Lung (tissue), 12 donors: ENCODE data around the gene C9. TPM values are rescaled to one million over a fixed set of nuclear protein-coding genes. Genes with fewer than 3 reads are reported as not detected.
A peak's percentile ranks its signal among the peaks of the same experiment; 100 is the strongest.

Source experiments
- ATAC-seq: fragments of 200-7000 bp; cut with Tn5 transposase; one replicate; pipeline ENCODE4 v1.9.1; 2020; ENCODE audit warnings: moderate number of reproducible peaks; ENCODE audit not compliant: insufficient read depth, low FRiP score
- DNase-seq, 3 donors: peaks; one replicate each; pipeline ENCODE4 v3.0.0-alpha.2; 2013 to 2017
- H3K27ac ChIP-seq, 2 donors: one replicate each; pipeline ENCODE4 v1.5.1; 2013; ENCODE audit warnings: mild to moderate bottlenecking in 2 of 2, moderate library complexity in 2 of 2, control low read depth in 1 of 2, inconsistent platforms in 1 of 2, low read depth in 1 of 2, low read length in 1 of 2
- H3K27me3 ChIP-seq, 3 donors: one replicate each; pipeline ENCODE4 v1.5.1; 2013; ENCODE audit warnings: low read length in 2 of 3; ENCODE audit not compliant: control insufficient read depth in 3 of 3, insufficient read depth in 3 of 3
- H3K36me3 ChIP-seq, 4 donors: one replicate each; pipeline ENCODE4 v1.5.1; 2013; ENCODE audit warnings: low read length in 4 of 4, mild to moderate bottlenecking in 1 of 4, moderate library complexity in 1 of 4; ENCODE audit not compliant: control insufficient read depth in 4 of 4, insufficient read depth in 4 of 4
- H3K4me1 ChIP-seq, 5 donors: one replicate each; pipeline ENCODE4 v1.5.1; 2013; ENCODE audit warnings: low read length in 5 of 5, mild to moderate bottlenecking in 2 of 5, moderate library complexity in 1 of 5; ENCODE audit not compliant: control insufficient read depth in 5 of 5, insufficient read depth in 5 of 5
- H3K4me3 ChIP-seq: one replicate; pipeline ENCODE4 v1.5.1; 2013; ENCODE audit warnings: mild to moderate bottlenecking, control low read depth, moderate library complexity
- H3K9ac ChIP-seq, 2 donors: one replicate each; pipeline ENCODE4 v1.5.1; 2013; ENCODE audit warnings: low read length in 2 of 2, control low read depth in 1 of 2; ENCODE audit not compliant: insufficient read depth in 1 of 2
- H3K9me3 ChIP-seq, 4 donors: one replicate each; pipeline ENCODE4 v1.5.1; 2013; ENCODE audit warnings: low read length in 3 of 4, mild to moderate bottlenecking in 1 of 4, moderate library complexity in 1 of 4; ENCODE audit not compliant: control insufficient read depth in 4 of 4, insufficient read depth in 3 of 4
- CTCF ChIP-seq: IDR thresholded peaks from 2 replicates; pipeline ENCODE4 v1.5.1; 2012; ENCODE audit warnings: mild to moderate bottlenecking; ENCODE audit errors: control extremely low read depth, extremely low read depth
- WGBS, 2 donors: extraction: QIAGEN DNeasy Blood & Tissue Kit; methylation state at CpG; one replicate each; pipeline ENCODE4 v1.1.7; 2013; 5-methylcytosine and 5-hydroxymethylcytosine counted together
- polyA plus RNA-seq, 2 donors: library from polyadenylated mRNA; stranded (reverse); fragments of 200-250 nt; gene quantifications; one replicate each; pipeline ENCODE4 v1.2.1, GENCODE V29; 2013
- total RNA-seq, 2 donors: library from RNA; depleted of rRNA in 1 of 2; stranded (reverse); fragments of >200 nt in 1 of 2; gene quantifications; one replicate each; pipeline ENCODE4 v1.2.1, GENCODE V29; 2014 to 2021
- donor health status: control.
- donor health status: control.
- donor health status: Bipolar disorder and iron deficiency.
- donor health status: healthy.
- donor health status: DM: yes; HTN: yes; CAD: no.

The C9 gene
- total and polyA plus RNA-seq, 4 donors: 0.14 to 0.43 TPM; not detected in 2

- peak in 2 of 3 donors; percentile 47 to 66 for DNase-seq
- no peak for TF ChIP-seq CTCF
- H3K27ac ChIP-seq: peak overlapping the region in 1 of 2 donors; percentile 79
These were observed 35.1 kb upstream of the C9 start for GRCh38 chr5:39399135-39400036.

GRCh38 chr5:39396843-39397242 lies 32.5 kb upstream of the C9 start:
- no peak overlapping the region for H3K4me3 ChIP-seq
- peaks cover 9 to 16% (median 12%) of the 10 kb centered on the region in 4 donors for H3K36me3 ChIP-seq
- no peaks in the 10 kb centered on the region for H3K9me3 ChIP-seq
- no peak overlapping the region for H3K9ac ChIP-seq
- WGBS, 2 donors: 84 to 98% methylated on average over 3 of the region's 3 CpGs
- peak overlapping the region in 1 of 2 donors; percentile 56 for H3K27ac ChIP-seq
- H3K4me1 ChIP-seq: peaks cover 0 to 20% (median 9%) of the 10 kb centered on the region in 5 donors
- H3K27me3 ChIP-seq: no peaks in the 10 kb centered on the region
- DNase-seq: no peak
- no peak for ATAC-seq
- TF ChIP-seq CTCF: no peak

More at GRCh38 chr5:39399135-39400036, 35.1 kb upstream of the C9 start:
- 8 to 36% methylated on average over 1 of the region's 1 CpG for WGBS, 2 donors
- H3K36me3 ChIP-seq: peaks cover 0 to 6% (median 4%) of the 10 kb centered on the region in 4 donors
- no peak overlapping the region for H3K9ac ChIP-seq
- no peak overlapping the region for H3K4me3 ChIP-seq
- H3K4me1 ChIP-seq: peaks cover 0 to 20% (median 9%) of the 10 kb centered on the region in 5 donors
- H3K9me3 ChIP-seq: no peaks in the 10 kb centered on the region
- H3K27me3 ChIP-seq: no peaks in the 10 kb centered on the region
- peak; percentile 75 for ATAC-seq

- ATAC-seq: no peak
- H3K27ac ChIP-seq: no peak overlapping the region
These were observed 31.2 kb upstream of the C9 start for GRCh38 chr5:39395521-39395920.

More at GRCh38 chr5:39395521-39395920, 31.2 kb upstream of the C9 start:
- no peaks in the 10 kb centered on the region for H3K9me3 ChIP-seq
- TF ChIP-seq CTCF: no peak
- peaks cover 0 to 13% (median 6%) of the 10 kb centered on the region in 5 donors for H3K4me1 ChIP-seq
- H3K27me3 ChIP-seq: no peaks in the 10 kb centered on the region
- H3K4me3 ChIP-seq: no peak overlapping the region
- peaks cover 13 to 27% (median 16%) of the 10 kb centered on the region in 4 donors for H3K36me3 ChIP-seq
- H3K9ac ChIP-seq: no peak overlapping the region
- DNase-seq: no peak
